ENCODE data around the gene GAL.

Gene GAL

DNA sequence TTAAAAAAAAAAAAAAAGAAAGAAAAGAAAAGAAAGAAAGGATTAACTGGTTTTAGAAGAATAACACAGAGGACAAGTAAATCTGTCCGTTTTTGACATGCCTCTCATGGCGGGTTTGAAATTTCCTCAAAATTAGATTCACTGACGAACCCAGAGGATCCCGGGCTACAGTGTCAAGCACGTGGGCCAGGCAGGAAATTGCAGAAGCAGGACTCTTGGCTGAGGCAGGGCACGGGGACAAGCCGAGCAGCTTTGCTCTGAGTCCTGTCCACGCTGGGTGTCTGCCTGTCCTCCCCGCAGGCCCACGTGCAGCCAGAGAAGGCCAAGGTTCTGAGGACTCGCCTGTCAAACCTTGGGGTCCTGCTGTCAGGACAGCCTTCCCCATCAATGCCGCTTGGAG, 24.7 kb downstream of the GAL start:
- no peak for DNase-seq (ENCODE audit: low read depth in 3 of 3)

DNA sequence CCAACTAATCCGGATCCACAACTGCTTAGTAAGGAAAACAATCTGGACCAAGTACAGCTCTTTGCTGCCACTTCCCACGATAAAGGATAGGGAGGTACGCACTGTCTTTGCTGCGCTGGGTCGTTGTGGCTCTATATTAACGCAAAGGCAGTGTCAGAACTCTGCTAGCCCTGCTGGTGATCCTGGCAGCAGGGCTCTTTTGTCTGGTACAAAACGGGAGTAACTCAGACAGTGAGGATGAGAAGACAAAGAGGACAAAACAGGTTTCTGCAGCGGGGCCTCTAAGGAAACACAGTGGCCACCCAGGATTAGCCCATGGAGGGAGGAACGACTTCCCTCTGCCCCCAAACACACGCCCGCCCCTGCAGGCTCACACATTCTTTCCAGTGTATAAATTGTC, 26.1 kb downstream of the GAL start:
- DNase-seq (ENCODE audit: low read depth in 3 of 3): no peak

GRCh38 chr11:68711114-68711513, 26.8 kb downstream of the GAL start:
- no peak for DNase-seq (ENCODE audit: low read depth in 3 of 3)

- no peak for DNase-seq (ENCODE audit: low read depth in 3 of 3)
These were observed 29.9 kb downstream of the GAL start for GRCh38 chr11:68714060-68714856.

DNA sequence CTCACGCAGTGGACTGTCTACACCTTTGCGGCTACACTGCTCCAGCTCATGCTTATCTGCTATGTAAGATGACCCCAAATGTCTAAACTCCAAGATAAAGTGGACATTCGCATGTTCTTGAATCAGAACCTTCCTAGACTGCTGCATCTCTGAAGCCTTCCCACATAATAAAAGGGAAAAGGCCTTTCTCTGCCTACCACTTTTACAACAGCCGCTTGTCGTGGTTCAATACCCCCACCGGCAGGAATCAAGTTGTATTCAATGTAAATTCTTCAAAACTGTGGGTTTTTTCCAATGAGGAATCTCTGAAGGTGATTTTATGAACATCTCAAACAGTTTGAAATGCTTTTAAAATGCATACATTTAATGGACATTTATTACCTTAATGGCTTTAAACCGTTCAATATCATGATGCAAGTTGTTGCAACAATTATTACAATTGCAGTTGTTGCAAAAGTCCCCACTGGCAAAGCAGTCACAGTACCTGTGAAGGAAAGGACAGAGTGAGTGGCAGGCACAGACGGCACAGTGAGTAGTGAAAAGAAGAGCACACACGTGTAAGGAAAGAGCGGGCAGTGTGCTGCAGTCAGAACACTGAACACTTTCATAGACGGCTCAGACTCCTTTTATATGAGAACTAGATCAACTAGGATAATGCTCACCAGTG, 31.2 kb downstream of the GAL start:
- no peak for DNase-seq (ENCODE audit: low read depth in 3 of 3)

- no peak for DNase-seq (ENCODE audit: low read depth in 3 of 3)
These were observed 36.7 kb downstream of the GAL start for GRCh38 chr11:68721075-68721474.

DNA sequence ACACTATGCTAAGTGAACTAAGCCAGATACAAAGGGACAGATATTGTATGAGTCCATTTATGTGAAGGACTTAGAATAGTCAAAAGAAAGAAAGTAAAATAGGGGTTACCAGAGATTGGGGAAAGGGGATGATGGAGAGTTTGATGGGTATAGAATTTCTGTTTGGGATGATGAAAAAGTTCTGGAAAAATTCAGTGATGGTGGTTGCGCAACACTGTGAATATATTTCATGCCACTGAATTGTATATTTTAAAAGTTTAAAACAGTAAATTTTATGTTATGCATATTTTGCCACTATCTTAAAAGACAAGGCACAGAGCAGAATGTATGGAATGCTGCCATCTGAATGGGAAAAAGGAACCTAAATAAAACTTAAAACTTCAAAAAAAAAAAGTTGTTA, 37.8 kb downstream of the GAL start:
- no peak for DNase-seq (ENCODE audit: low read depth in 3 of 3)

- DNase-seq (ENCODE audit: low read depth in 3 of 3): no peak
These were observed 39.9 kb downstream of the GAL start for GRCh38 chr11:68724293-68724692.

DNA sequence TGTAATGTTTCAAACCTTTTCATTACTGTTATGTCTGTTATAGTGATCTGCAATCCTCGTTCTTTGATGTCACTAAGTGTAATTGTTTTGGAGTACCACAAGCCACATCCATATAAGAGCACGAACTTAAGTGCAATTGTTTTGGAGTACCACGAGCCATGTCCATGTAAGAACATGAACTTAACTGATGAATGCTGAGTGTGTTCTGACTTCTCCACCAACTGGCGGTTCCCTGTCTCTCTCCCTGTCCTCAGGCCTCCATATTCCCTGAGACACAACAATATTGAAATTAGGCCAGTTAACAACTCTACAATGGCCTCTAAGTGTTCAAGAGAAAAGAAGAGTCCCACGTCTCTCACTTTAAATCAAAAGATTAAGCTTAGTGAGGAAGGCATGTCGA, 43.4 kb downstream of the GAL start:
- DNase-seq (ENCODE audit: low read depth in 3 of 3): no peak

GRCh38 chr11:68734111-68734510, 49.8 kb downstream of the GAL start:
- DNase-seq (ENCODE audit: low read depth in 3 of 3): no peak

DNA sequence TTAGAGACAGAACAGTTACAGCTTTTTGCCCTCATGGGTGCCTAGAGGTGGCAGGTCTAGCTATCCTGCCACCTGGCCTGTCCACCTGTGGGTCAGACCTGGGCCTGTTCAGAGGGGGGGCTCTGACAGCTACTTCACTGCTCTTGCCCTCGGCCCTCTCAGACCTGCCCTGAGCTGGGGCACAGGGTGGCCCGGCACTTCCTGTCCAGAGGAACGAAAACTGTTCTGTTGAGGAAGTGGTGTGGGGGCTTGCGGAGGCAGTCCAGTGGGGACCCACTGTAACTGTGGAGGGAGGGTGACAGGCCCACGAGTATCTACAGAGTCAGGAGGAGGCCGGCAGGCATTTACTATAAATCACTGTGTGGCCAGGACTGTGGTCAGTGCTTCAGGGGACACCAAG, 50.8 kb downstream of the GAL start:
- DNase-seq (ENCODE audit: low read depth in 3 of 3): no peak

DNA sequence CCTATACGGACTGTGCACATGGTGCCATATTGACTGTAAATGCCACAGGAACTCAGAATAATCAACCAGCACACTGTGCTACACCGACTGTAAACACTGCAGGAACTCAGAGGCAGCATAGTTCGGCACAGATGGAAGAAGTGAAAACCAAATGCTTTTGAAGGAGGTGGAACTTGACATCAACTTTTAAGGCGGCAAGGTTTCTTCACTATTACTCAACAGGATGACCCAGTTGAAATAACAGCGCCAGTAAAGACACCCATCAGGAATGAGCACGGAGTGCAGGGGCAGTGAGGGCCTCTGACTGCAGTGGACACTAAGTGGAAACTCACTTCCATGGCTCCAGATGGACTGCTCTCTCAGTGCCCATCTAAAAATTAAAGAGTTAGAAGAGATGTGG, 51.3 kb downstream of the GAL start:
- no peak for DNase-seq (ENCODE audit: low read depth in 3 of 3)

All from stimulated activated CD4-positive, alpha-beta T cell treated with anti-CD3 and anti-CD28 coated beads, TNF-alpha, amount 100 ng/mL, for 4 hours (primary cell).